HFF-Myc (cell line): ENCODE results near the gene PRSS8.
"Not testable (repeated sequence)": the region's sequence is repeated elsewhere in the genome, so short reads cannot be mapped to it uniquely, and the experiment has no call there.

Experiments
- DNase-seq: peaks from one replicate; pipeline ENCODE4 v3.0.0-alpha.2; 2011; ENCODE audit warnings: low read depth; ENCODE audit errors: extremely low read depth
- H3K4me3 ChIP-seq: replicated peaks from 2 replicates; pipeline ENCODE4 v1.5.1; 2011; ENCODE audit warnings: low read depth, mild to moderate bottlenecking, control low read depth, low read length
- TF ChIP-seq, protein P1 (sequence below): IDR thresholded peaks from 2 replicates; pipeline ENCODE4 v1.5.1; 2012; ENCODE audit warnings: mild to moderate bottlenecking, low read depth, low read length, control low read depth; ENCODE audit errors: missing control alignments

PRSS8 gene

DNA sequence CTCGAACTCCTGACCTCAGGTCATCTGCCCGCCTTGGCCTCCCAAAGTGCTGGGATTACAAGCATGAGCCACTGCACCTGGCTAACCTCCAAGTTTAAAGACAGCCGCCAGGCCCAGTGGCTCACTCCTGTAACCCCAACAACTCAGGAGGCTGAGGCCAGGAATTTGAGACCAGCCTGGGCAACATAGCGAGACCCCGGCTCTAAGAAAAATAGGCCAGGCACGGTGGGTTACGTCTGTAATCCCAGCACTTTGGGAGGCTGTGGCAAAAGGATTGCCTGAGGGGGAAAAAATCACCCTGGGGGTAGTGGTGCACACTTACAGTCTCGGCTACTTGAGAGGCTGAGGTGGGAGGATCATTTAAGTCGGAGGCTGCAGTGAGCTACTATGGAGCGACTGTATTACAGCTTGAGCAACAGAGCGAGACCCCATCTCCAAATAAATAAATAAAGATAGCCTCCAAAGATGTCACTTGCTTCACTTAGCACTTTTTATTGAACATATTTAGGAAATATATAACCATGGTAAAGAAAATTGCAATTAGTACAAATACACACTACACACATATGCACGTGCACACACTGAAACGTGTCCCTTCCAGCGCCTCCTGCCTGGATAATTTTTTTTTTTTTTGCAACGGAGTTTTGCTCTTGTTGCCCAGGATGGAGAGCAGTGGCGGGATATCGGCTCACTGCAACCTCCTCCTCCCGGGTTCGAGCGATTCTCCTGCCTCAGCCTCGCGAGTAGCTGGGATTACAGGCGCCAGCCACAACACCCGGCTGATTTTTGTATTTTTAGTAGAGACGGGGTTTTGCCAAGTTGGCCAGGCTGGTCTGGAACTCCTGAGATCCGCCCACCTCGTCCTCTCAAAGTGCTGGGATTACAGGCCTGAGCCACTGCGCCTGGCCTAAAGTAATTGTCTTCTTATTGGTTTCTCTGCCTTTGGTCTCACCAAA lies 28.7 kb downstream of the PRSS8 start:
- TF ChIP-seq, protein P1, sequence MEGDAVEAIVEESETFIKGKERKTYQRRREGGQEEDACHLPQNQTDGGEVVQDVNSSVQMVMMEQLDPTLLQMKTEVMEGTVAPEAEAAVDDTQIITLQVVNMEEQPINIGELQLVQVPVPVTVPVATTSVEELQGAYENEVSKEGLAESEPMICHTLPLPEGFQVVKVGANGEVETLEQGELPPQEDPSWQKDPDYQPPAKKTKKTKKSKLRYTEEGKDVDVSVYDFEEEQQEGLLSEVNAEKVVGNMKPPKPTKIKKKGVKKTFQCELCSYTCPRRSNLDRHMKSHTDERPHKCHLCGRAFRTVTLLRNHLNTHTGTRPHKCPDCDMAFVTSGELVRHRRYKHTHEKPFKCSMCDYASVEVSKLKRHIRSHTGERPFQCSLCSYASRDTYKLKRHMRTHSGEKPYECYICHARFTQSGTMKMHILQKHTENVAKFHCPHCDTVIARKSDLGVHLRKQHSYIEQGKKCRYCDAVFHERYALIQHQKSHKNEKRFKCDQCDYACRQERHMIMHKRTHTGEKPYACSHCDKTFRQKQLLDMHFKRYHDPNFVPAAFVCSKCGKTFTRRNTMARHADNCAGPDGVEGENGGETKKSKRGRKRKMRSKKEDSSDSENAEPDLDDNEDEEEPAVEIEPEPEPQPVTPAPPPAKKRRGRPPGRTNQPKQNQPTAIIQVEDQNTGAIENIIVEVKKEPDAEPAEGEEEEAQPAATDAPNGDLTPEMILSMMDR = no peak

DNA sequence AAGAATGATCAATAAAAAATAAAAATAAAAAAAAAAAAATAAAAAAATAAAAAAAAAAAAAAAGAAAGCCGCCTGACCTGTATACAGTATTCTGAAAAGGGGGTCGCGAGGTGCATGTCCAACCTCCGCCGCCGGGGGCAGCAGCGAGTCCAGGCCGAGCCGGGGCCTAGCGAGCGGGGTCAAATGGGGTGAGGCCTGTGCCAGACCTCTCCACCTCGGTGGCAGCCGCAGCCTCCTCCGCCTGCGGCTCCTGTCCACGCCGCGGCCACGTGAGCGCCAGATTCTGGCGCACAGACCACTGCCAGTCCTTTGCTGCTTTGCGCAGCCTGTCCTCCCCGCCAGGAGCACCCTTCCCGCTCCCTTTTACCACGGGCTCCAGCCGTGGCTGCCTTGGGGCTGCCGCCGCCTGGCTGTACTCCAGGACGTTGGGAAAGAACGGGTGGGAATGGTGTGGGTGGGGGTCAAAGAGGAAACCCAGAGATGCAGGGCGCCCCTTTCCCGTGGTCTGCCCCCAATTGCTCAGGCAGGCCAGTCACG lies 29.8 kb downstream of the PRSS8 start:
- no peak overlapping the region for H3K4me3 ChIP-seq
- peak; percentile 32 for DNase-seq

More for the DNA sequence above, 28.7 kb downstream of the PRSS8 start:
- H3K4me3 ChIP-seq = no peak overlapping the region
- no peak for DNase-seq

DNA sequence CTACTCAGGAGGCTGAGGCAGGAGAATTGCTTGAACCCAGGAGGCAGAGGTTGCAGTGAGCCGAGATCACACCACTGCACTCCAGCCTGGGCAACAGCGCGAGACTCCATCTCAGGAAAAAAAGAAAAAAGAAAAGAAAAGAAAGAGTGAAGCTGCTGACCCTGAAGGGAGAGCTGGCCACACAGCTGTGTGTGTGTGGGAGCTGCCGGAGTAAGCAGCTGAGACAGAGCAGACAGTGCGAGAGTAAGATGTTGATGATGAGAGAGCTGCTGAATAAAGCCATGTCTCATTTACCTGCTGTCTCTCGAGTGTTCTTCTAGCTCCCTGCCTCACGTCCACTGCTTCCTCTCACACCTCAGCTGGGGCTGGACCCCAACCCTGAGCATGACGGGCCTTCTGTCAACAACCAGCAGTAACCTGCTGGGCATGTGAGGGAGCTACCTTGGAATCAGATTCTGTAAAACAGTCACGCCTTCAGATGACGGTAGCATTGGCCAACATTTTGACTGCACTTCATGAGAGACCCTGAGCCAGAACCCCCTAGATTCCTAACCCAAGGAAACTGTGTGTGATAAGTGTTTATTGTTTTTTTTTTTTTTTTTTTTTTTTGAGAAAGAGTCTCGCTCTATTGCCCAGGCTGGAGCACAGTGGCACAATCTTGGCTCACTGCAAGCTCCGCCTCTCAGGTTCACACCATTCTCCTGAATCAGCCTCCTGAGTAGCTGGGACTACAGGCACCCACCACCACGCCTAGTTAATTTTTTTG lies 34.5 kb downstream of the PRSS8 start:
- not testable (repeated sequence) for DNase-seq, H3K4me3 ChIP-seq

More for the DNA sequence above, 29.8 kb downstream of the PRSS8 start:
- TF ChIP-seq, protein P1 = peak; percentile 77

DNA sequence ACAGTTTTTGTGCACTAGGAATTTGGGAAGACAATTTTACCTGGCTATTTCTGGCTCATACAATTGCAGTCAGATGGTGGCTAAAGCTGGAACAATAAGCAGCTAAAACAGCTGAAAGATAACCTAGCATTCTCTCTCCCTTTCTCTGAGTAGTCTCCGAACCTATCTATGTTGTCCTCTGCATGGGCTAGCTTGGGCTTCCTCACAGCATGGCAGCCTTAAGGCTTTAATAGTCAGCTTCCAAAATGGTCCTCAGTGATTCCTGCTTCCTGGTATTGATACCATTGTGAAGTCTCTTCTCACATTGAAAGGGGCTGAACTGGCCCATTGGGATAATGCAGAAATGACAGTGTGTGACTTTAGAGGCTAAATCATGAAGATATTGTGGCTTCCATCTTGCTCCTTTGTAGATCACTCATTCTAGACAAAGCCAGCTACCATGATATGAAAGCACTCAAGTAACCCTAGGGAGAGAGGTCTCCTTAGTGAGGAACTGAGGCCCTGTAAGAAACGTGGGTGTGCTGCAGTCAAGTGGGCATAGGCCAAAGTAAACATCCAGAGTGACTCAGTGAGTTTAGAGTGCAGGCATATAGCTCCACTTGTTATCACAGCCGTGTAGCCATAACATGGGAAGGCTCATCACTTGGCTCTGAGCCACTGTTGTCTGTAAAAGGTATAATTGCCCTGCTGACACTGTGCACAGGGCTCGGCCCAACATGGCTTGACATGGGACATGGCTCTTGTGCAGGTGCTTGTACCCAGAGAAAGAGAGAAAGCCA lies 35.5 kb downstream of the PRSS8 start:
- TF ChIP-seq, protein P1 = no peak
- no peak overlapping the region for H3K4me3 ChIP-seq
- DNase-seq = no peak

DNA sequence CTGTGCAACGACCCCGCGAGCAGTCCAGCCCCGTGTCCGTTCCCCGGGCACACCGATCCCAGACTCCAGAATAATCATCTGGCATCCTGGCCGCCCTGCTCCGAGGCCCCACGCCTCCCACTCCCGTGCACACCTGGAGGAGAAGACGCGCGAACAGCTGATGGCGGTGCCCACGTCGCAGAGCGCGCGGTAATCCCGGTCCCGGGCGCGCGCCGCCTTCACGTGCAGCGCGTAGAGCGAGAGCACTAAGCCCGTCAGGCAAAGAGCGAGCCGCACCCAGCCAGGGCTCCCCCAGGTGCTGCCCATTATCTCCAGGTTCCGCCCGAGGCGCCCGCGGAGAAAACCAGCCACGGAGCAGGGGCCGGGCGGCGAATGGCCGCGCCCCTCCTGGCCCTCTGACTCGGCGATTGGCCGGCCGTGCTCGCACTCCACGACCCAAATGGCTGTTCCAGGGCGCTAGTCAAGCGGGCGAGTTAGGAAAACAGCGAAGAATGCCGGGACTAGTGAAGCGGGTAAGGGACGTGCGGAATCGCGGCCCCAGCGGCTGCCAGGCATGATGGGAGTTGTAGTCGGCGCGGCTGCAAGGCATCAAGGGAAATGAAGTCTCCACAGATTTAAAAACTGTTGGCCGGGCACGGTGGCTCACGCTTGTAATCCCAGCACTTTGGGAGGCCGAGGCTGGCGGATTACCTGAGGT lies 41.0 kb downstream of the PRSS8 start, which contains the start of gene VKORC1:
VKORC1 (minus strand) TSS at position 374 of the 697 bp plus-strand sequence; CDS start at position 306, 68 bp downstream.
- TF ChIP-seq, protein P1 = no peak
- peak; percentile 95 for DNase-seq

DNA sequence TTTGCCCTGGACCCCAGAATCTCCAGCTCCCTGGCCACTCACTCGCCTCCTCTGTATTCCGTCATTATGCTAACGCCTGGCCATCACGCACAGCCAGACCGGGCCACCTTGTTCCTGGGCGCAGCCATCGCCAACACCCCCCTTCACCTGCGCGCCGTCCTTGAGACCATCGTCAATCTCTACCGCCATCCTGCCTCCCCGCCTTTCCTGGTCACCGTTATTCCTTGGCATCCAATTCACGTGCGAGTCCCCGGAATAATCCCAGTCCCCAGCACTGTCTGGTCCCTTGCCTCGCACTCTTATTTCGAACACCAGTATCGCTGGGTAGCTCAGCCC lies 41.5 kb downstream of the PRSS8 start:
- DNase-seq = no peak
- TF ChIP-seq, protein P1 = no peak
- peak overlapping the region; percentile 95 for H3K4me3 ChIP-seq

More for the DNA sequence above, 41.0 kb downstream of the PRSS8 start, which contains the start of gene VKORC1:
- peak within 1 kb of the TSS; percentile 95 for H3K4me3 ChIP-seq
